ENCODE results near the gene STATH. TPM values are rescaled to one million over a fixed set of nuclear protein-coding genes. Genes with fewer than 3 reads are reported as not detected.
A peak's percentile ranks its signal among the peaks of the same experiment; 100 is the strongest.
"Not testable (repeated sequence)": the region's sequence is repeated elsewhere in the genome, so short reads cannot be mapped to it uniquely, and the experiment has no call there.

STATH gene
- total and polyA plus RNA-seq, 2 experiments from 2014 or later: 1.9 TPM; not detected in 1

DNA sequence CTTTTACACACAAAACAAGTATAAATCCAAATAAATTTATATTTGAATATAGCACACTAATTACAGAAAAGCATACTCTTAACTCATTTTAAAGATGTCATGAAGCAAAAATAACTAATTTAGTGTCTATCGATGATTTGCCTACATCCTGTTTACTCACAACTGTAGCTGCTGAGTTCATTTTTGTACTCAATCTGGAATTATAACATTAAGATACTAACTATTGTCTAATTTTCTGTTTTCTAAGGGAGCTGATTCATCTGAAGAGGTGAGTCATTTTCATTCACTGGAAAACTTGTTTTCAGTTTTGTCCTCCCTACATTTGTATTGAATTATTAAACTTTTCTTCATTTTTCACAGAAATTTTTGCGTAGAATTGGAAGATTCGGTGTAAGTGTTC, 3.7 kb downstream of the STATH start:
- Histone ChIP-seq H3K27ac (no peak overlapping the region), H3K4me1 (ENCODE audit: low read depth) (peaks cover 12% of the 10 kb centered on the region), H3K9me3 (ENCODE audit: low read depth) (no peaks in the 10 kb centered on the region), H3K27me3 (no peaks in the 10 kb centered on the region), H3K4me3 (no peak overlapping the region), H3K36me3 (no peaks in the 10 kb centered on the region)
- DNase-seq (ENCODE audit: low read depth in 1 of 2, low spot score in 1 of 2): peak in 1 of 2 donors; percentile 4
- TF ChIP-seq, protein P1, sequence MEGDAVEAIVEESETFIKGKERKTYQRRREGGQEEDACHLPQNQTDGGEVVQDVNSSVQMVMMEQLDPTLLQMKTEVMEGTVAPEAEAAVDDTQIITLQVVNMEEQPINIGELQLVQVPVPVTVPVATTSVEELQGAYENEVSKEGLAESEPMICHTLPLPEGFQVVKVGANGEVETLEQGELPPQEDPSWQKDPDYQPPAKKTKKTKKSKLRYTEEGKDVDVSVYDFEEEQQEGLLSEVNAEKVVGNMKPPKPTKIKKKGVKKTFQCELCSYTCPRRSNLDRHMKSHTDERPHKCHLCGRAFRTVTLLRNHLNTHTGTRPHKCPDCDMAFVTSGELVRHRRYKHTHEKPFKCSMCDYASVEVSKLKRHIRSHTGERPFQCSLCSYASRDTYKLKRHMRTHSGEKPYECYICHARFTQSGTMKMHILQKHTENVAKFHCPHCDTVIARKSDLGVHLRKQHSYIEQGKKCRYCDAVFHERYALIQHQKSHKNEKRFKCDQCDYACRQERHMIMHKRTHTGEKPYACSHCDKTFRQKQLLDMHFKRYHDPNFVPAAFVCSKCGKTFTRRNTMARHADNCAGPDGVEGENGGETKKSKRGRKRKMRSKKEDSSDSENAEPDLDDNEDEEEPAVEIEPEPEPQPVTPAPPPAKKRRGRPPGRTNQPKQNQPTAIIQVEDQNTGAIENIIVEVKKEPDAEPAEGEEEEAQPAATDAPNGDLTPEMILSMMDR (IDR thresholded peaks at IDR 0.05; ENCODE audit: low read depth, low read length): no peak

DNA sequence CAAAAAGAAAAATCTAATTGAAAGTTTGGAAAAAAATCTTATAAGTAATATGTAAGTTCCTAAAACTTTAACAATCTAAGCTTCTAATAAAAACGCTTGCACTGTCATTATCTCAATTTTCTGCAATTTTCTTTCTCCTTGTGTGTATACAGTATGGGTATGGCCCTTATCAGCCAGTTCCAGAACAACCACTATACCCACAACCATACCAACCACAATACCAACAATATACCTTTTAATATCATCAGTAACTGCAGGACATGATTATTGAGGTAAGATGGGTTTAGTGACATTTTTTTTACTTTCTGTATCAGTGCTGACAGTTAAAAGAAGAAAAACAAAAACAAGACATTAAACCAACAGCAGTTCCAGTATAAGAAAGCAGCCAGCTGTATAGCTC, 4.9 kb downstream of the STATH start:
- H3K27me3 ChIP-seq: no peaks in the 10 kb centered on the region
- H3K9me3 ChIP-seq (ENCODE audit: low read depth): no peaks in the 10 kb centered on the region
- no peak overlapping the region for H3K4me3 ChIP-seq
- no peaks in the 10 kb centered on the region for H3K36me3 ChIP-seq
- H3K4me1 ChIP-seq (ENCODE audit: low read depth): peaks cover 12% of the 10 kb centered on the region
- H3K27ac ChIP-seq: no peak overlapping the region
- TF ChIP-seq, protein P1 (IDR thresholded peaks at IDR 0.05; ENCODE audit: low read depth, low read length): no peak
- no peak for DNase-seq (ENCODE audit: low read depth in 1 of 2, low spot score in 1 of 2)

GRCh38 chr4:70002507-70002906, 6.7 kb downstream of the STATH start:
- Histone ChIP-seq H3K9me3 (ENCODE audit: low read depth) (no peaks in the 10 kb centered on the region), H3K36me3 (no peaks in the 10 kb centered on the region), H3K4me1 (ENCODE audit: low read depth) (peaks cover 12% of the 10 kb centered on the region), H3K27me3 (no peaks in the 10 kb centered on the region), H3K27ac (no peak overlapping the region), H3K4me3 (no peak overlapping the region)
- TF ChIP-seq, protein P1 (IDR thresholded peaks at IDR 0.05; ENCODE audit: low read depth, low read length): no peak
- DNase-seq (ENCODE audit: low read depth in 1 of 2, low spot score in 1 of 2): no peak

GRCh38 chr4:70008771-70009170, 13.0 kb downstream of the STATH start:
- H3K9me3 ChIP-seq (ENCODE audit: low read depth): no peaks in the 10 kb centered on the region
- no peak overlapping the region for H3K27ac ChIP-seq
- no peaks in the 10 kb centered on the region for H3K36me3 ChIP-seq
- no peaks in the 10 kb centered on the region for H3K4me1 ChIP-seq (ENCODE audit: low read depth)
- H3K27me3 ChIP-seq: no peaks in the 10 kb centered on the region
- no peak overlapping the region for H3K4me3 ChIP-seq
- no peak for DNase-seq (ENCODE audit: low read depth in 1 of 2, low spot score in 1 of 2)
- TF ChIP-seq, protein P1 (IDR thresholded peaks at IDR 0.05; ENCODE audit: low read depth, low read length): no peak

DNA sequence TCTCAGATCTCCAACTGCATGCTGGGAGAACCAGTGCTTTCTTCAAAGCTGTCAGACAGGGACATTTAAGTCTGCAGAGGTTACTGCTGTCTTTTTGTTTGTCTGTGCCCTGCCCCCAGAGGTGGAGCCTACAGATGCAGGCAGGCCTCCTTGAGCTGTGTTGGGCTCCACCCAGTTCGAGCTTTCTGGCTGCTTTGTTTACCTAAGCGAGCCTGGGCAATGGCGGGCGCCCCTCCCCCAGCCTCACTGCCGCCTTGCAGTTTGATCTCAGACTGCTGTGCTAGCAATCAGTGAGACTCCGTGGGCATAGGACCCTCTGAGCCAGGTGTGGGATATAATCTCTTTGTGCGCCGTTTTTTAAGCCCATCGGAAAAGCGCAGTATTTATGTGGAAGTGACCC, 23.2 kb downstream of the STATH start:
- H3K4me1 ChIP-seq (ENCODE audit: low read depth); H3K36me3 ChIP-seq; H3K9me3 ChIP-seq (ENCODE audit: low read depth); H3K27ac ChIP-seq; H3K4me3 ChIP-seq; H3K27me3 ChIP-seq; DNase-seq (ENCODE audit: low read depth in 1 of 2, low spot score in 1 of 2): not testable (repeated sequence)

GRCh38 chr4:70023218-70023617, 27.5 kb downstream of the STATH start:
- Histone ChIP-seq H3K4me3 (no peak overlapping the region), H3K4me1 (ENCODE audit: low read depth) (no peaks in the 10 kb centered on the region)
- no peak for DNase-seq (ENCODE audit: low read depth in 1 of 2, low spot score in 1 of 2)

More at GRCh38 chr4:70023218-70023617, 27.5 kb downstream of the STATH start:
- TF ChIP-seq, protein P1 (IDR thresholded peaks at IDR 0.05; ENCODE audit: low read depth, low read length): no peak
- Histone ChIP-seq H3K27me3 (no peaks in the 10 kb centered on the region), H3K9me3 (ENCODE audit: low read depth) (no peaks in the 10 kb centered on the region), H3K36me3 (no peaks in the 10 kb centered on the region), H3K27ac (no peak overlapping the region)

Measured in cardiac muscle cell (in vitro differentiated cells and primary cell).